Nephron progenitor cell (in vitro differentiated cells): ENCODE data around the gene ZNF385B.
"Not testable (repeated sequence)": the region's sequence is repeated elsewhere in the genome, so short reads cannot be mapped to it uniquely, and the experiment has no call there.

Experiments used
- DNase-seq: peaks from one replicate; pipeline ENCODE4 v3.0.0; 2021
- H3K27ac Mint-ChIP-seq: 2 replicates; pipeline ENCODE4 v1.8.0; 2021; ENCODE audit warnings: mild to moderate bottlenecking, moderate library complexity, mixed read lengths
- H3K27me3 Mint-ChIP-seq: 2 replicates; pipeline ENCODE4 v1.8.0; 2021; ENCODE audit warnings: mild to moderate bottlenecking, low read depth, mixed read lengths; ENCODE audit not compliant: poor library complexity
- H3K36me3 Mint-ChIP-seq: 2 replicates; pipeline ENCODE4 v1.8.0; 2021; ENCODE audit warnings: low read depth, mixed read lengths
- H3K4me1 Mint-ChIP-seq: 2 replicates; pipeline ENCODE4 v1.8.0; 2021; ENCODE audit warnings: mixed read lengths
- H3K4me3 Mint-ChIP-seq: 2 replicates; pipeline ENCODE4 v1.8.0; 2021; ENCODE audit warnings: mild to moderate bottlenecking, moderate library complexity, mixed read lengths
- H3K9me3 Mint-ChIP-seq: 2 replicates; pipeline ENCODE4 v1.8.0; 2021; ENCODE audit warnings: mild to moderate bottlenecking, moderate library complexity, mixed read lengths
- CTCF ChIP-seq: fragments of 200-600 bp; sonication (generic); IDR thresholded peaks from 2 replicates; pipeline ENCODE4 v1.5.0; 2021; ENCODE audit warnings: antibody characterized with exemption

ZNF385B gene

GRCh38 chr2:179470089-179470488, 391.3 kb downstream of the ZNF385B start:
- Mint-ChIP-seq H3K4me3 (no peak overlapping the region), H3K27ac (no peak overlapping the region), H3K9me3 (peaks cover 5% of the 10 kb centered on the region), H3K27me3 (peaks cover 5% of the 10 kb centered on the region), H3K36me3 (peaks cover 2% of the 10 kb centered on the region), H3K4me1 (no peaks in the 10 kb centered on the region)
- no peak for TF ChIP-seq CTCF
- DNase-seq, result no peak

- DNase-seq, result no peak
- Mint-ChIP-seq H3K27me3 (peaks cover 5% of the 10 kb centered on the region), H3K27ac (no peak overlapping the region), H3K4me3 (no peak overlapping the region), H3K9me3 (peaks cover 10% of the 10 kb centered on the region), H3K4me1 (no peaks in the 10 kb centered on the region), H3K36me3 (peaks cover 5% of the 10 kb centered on the region)
- no peak for TF ChIP-seq CTCF
Measured at GRCh38 chr2:179467960-179468359, 393.5 kb downstream of the ZNF385B start.

GRCh38 chr2:179467111-179467510, 394.3 kb downstream of the ZNF385B start:
- Mint-ChIP-seq H3K9me3 (peaks cover 10% of the 10 kb centered on the region), H3K4me1 (no peaks in the 10 kb centered on the region), H3K36me3 (peaks cover 5% of the 10 kb centered on the region), H3K27me3 (peaks cover 5% of the 10 kb centered on the region), H3K4me3 (no peak overlapping the region), H3K27ac (no peak overlapping the region)
- no peak for DNase-seq
- no peak for TF ChIP-seq CTCF

GRCh38 chr2:179461420-179461819, 400.0 kb downstream of the ZNF385B start:
- H3K27ac Mint-ChIP-seq, result no peak overlapping the region
- TF ChIP-seq CTCF, result no peak
- peaks cover 25% of the 10 kb centered on the region for H3K9me3 Mint-ChIP-seq
- peaks cover 5% of the 10 kb centered on the region for H3K36me3 Mint-ChIP-seq
- H3K4me1 Mint-ChIP-seq, result no peaks in the 10 kb centered on the region
- H3K27me3 Mint-ChIP-seq, result no peaks in the 10 kb centered on the region
- no peak overlapping the region for H3K4me3 Mint-ChIP-seq
- DNase-seq, result no peak

GRCh38 chr2:179460181-179460929, 401.1 kb downstream of the ZNF385B start:
- Mint-ChIP-seq H3K9me3 (peaks cover 23% of the 10 kb centered on the region), H3K27ac (peak overlapping the region; percentile 3), H3K36me3 (peaks cover 5% of the 10 kb centered on the region), H3K4me3 (no peak overlapping the region), H3K27me3 (no peaks in the 10 kb centered on the region), H3K4me1 (no peaks in the 10 kb centered on the region)
- DNase-seq, result no peak
- no peak for TF ChIP-seq CTCF

GRCh38 chr2:179458113-179458512, 403.3 kb downstream of the ZNF385B start:
- H3K27ac Mint-ChIP-seq, H3K27me3 Mint-ChIP-seq, H3K4me3 Mint-ChIP-seq, H3K36me3 Mint-ChIP-seq, DNase-seq, H3K4me1 Mint-ChIP-seq: not testable (repeated sequence)
- peaks cover 15% of the 10 kb centered on the region for H3K9me3 Mint-ChIP-seq
